DOHH2 (cell line): ENCODE measurements around the gene SERTAD4.

Experiments
- H3F3A ChIP-seq: fragments of 200-600 bp; sonication (generic), shearing (Covaris generic); 2 replicates; pipeline ENCODE4 v1.6.0; 2016; ENCODE audit warnings: antibody characterized with exemption, mild to moderate bottlenecking; ENCODE audit not compliant: control insufficient read depth, insufficient read depth
- H3K27ac ChIP-seq: fragments of 200-600 bp; sonication (generic); 2 replicates; pipeline ENCODE4 v1.5.1; 2014; ENCODE audit warnings: low read depth, mild to moderate bottlenecking, low read length, moderate library complexity
- H3K27me3 ChIP-seq: fragments of 200-600 bp; sonication (generic); 2 replicates; pipeline ENCODE4 v1.6.1; 2014; ENCODE audit warnings: mild to moderate bottlenecking, low read length, mixed read lengths; ENCODE audit not compliant: control insufficient read depth
- H3K36me3 ChIP-seq: fragments of 200-600 bp; sonication (generic); 2 replicates; pipeline ENCODE4 v1.6.1; 2014; ENCODE audit warnings: mild to moderate bottlenecking, low read length, moderate library complexity, mixed read lengths; ENCODE audit not compliant: control insufficient read depth
- H3K4me1 ChIP-seq: fragments of 200-600 bp; sonication (generic); 2 replicates; pipeline ENCODE4 v1.6.1; 2014; ENCODE audit warnings: mild to moderate bottlenecking, low read length, mixed read lengths; ENCODE audit not compliant: control insufficient read depth
- H3K4me2 ChIP-seq: fragments of 200-600 bp; sonication (generic); 2 replicates; pipeline ENCODE4 v1.6.0; 2014; ENCODE audit warnings: mild to moderate bottlenecking, low read length, moderate library complexity
- H3K4me3 ChIP-seq: fragments of 200-600 bp; sonication (generic); 2 replicates; pipeline ENCODE4 v1.5.1; 2014; ENCODE audit warnings: mild to moderate bottlenecking, low read length, mixed read lengths
- H3K79me2 ChIP-seq: fragments of 200-600 bp; sonication (generic); 2 replicates; pipeline ENCODE4 v1.6.1; 2014; ENCODE audit warnings: mild to moderate bottlenecking, low read length, mixed read lengths; ENCODE audit not compliant: control insufficient read depth
- H3K9me2 ChIP-seq: fragments of 200-600 bp; sonication (generic); replicated peaks from 2 replicates; pipeline ENCODE4 v1.6.1; 2014; ENCODE audit warnings: mild to moderate bottlenecking, low read length, mixed read lengths; ENCODE audit not compliant: control insufficient read depth
- H3K9me3 ChIP-seq: fragments of 200-600 bp; sonication (generic); 2 replicates; pipeline ENCODE4 v1.6.1; 2014; ENCODE audit warnings: antibody characterized with exemption, low read length, mixed read lengths; ENCODE audit not compliant: control insufficient read depth, insufficient read depth
- H4K20me1 ChIP-seq: fragments of 200-600 bp; sonication (generic); 2 replicates; pipeline ENCODE4 v1.6.0; 2014; ENCODE audit warnings: low read depth, mild to moderate bottlenecking, antibody characterized with exemption, low read length, moderate library complexity; ENCODE audit not compliant: control insufficient read depth, insufficient read depth
- CTCF ChIP-seq: fragments of 200-600 bp; sonication (generic); IDR thresholded peaks from one replicate; pipeline ENCODE4 v1.5.1; 2014; ENCODE audit warnings: antibody characterized with exemption, mild to moderate bottlenecking, low read depth, low read length; ENCODE audit not compliant: poor library complexity, severe bottlenecking
- EZH2phosphoT487 ChIP-seq: fragments of 200-600 bp; sonication (generic); IDR thresholded peaks from 2 replicates; pipeline ENCODE4 v1.6.1; 2017; ENCODE audit warnings: borderline replicate concordance, mild to moderate bottlenecking, antibody characterized with exemption, low read length, moderate library complexity, mixed read lengths

SERTAD4 gene

GRCh38 chr1:210230149-210230695 is 2.4 kb upstream of the SERTAD4 start:
- no peaks in the 10 kb centered on the region for H3K9me2 ChIP-seq
- H3K27ac ChIP-seq, result no peak overlapping the region
- no peak for TF ChIP-seq CTCF
- H3K79me2 ChIP-seq, result no peaks in the 10 kb centered on the region
- H3K4me1 ChIP-seq, result no peaks in the 10 kb centered on the region
- H3F3A ChIP-seq, result no peaks in the 10 kb centered on the region
- no peaks in the 10 kb centered on the region for H3K36me3 ChIP-seq
- no peak overlapping the region for H3K4me3 ChIP-seq
- H3K9me3 ChIP-seq, result no peaks in the 10 kb centered on the region; the same call in 1 of the 2 replicates
- no peak overlapping the region for H3K4me2 ChIP-seq
- H4K20me1 ChIP-seq, result no peaks in the 10 kb centered on the region
- peaks cover 21% of the 10 kb centered on the region for H3K27me3 ChIP-seq

DNA sequence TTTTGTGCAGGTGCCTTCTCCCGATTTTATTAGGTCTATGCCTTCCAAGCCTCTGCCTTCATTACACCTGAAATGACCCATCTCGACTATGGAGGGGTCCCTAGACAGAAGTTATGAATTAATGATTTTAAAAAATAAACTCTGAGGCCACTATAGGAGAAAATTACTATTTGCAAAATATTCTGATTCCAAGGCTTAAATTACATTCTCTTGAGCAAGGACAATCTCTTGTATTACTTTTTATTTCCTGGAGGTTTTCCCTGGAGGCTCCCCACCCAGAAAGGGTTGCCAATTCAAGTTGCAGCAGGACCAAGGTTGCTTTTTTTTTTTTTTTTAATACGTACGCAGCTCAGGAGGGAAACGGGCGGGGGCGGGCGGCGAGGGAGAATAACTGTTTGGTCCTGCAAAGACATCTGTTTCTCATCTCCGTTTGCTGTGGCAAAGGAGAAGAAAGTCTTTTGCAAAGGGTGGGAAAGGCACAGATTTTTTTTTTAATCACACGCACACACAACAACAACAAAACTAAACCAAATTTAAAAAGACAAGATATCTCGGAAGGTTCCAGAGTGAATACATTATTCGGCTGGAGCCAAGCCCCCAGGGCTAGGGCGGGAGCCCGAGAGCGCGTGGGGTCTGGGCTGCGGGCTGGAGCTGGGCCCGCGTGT is 618 bp upstream of the SERTAD4 start:
- H3K27ac ChIP-seq, result no peak overlapping the region
- H3F3A ChIP-seq, result no peaks in the 10 kb centered on the region
- H3K4me3 ChIP-seq, result no peak overlapping the region
- H3K4me1 ChIP-seq, result no peaks in the 10 kb centered on the region
- no peaks in the 10 kb centered on the region for H3K9me2 ChIP-seq
- H4K20me1 ChIP-seq, result no peaks in the 10 kb centered on the region
- TF ChIP-seq EZH2phosphoT487, result no peak
- TF ChIP-seq CTCF, result no peak
- no peaks in the 10 kb centered on the region for H3K36me3 ChIP-seq
- H3K4me2 ChIP-seq, result no peak overlapping the region
- H3K79me2 ChIP-seq, result no peaks in the 10 kb centered on the region
- H3K9me3 ChIP-seq, result no peaks in the 10 kb centered on the region; the same call in 1 of the 2 replicates
- peaks cover 36% of the 10 kb centered on the region for H3K27me3 ChIP-seq

DNA sequence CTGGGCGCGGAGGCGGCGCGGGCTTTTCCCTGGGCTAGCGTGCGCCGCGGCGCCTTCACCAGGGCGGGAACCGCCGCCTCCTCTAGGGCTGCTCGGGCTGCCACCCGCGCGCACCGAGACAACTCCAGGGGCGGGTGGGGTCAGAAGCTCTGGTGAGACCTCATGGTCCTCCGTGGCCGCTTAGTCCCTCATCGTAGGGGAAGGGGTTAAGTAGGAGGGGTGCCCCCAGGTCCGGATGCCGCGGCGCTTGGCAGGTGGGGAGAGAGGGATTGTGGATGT is 559 bp downstream of the SERTAD4 start:
- no peak overlapping the region for H3K27ac ChIP-seq
- H4K20me1 ChIP-seq, result no peaks in the 10 kb centered on the region
- no peaks in the 10 kb centered on the region for H3K4me1 ChIP-seq
- no peak overlapping the region for H3K4me2 ChIP-seq
- TF ChIP-seq EZH2phosphoT487 (no peak), CTCF (no peak)
- no peaks in the 10 kb centered on the region for H3F3A ChIP-seq
- no peaks in the 10 kb centered on the region; the same call in 1 of the 2 replicates for H3K9me3 ChIP-seq
- H3K9me2 ChIP-seq, result no peaks in the 10 kb centered on the region
- H3K79me2 ChIP-seq, result no peaks in the 10 kb centered on the region
- H3K4me3 ChIP-seq, result no peak overlapping the region
- no peaks in the 10 kb centered on the region for H3K36me3 ChIP-seq
- H3K27me3 ChIP-seq, result peaks cover 41% of the 10 kb centered on the region
